NOMO-1 treated with dmso at 0.1 percent for 144 hours (cell line): ENCODE measurements around the gene TRRAP.

Experiments
- DNase-seq: peaks from one replicate; lab custom pipeline; 2025; ENCODE audit not compliant: unreplicated experiment; lab: John Stamatoyannopoulos, UW

TRRAP gene

DNA sequence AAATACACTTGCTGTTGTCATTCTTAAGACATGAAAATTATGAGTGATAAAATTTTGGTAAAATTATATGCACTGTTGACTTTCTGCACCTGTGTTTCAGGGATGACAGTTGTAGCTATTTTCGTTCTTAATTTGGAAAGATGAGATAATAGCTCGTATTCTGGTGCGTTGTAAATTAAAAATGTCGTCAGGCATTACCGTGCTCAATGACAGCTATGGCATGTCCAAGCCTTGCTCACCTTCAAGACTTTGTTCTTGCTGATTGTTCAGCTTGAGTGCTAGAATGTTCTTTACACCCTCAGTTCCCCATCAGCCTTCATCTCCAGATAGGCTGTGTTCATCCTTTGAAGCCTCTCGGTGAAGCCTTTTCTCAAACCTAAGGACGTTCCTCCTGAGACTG is 21.5 kb downstream of the TRRAP start:
- no peak for DNase-seq

GRCh38 chr7:98900815-98901214 is 22.5 kb downstream of the TRRAP start:
- DNase-seq: no peak

DNA sequence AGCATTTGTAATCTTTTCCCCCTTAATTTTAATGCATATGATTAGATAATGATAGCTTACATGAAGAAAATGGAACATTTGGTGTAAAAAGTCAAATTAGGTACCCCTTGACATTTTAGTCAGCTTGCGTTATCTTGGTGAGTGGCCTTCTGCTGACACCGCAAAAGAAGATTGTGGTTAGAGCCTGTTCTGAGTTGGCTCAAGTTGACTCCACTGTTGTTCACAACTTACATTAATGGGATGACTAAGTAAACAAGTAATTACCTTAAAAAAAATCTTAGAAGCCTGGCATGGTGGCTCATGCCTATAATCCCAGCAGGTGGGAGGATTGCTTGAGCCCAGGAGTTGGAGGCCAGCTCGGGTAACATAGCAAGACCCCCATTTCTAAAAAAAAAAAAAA is 24.2 kb downstream of the TRRAP start:
- DNase-seq: no peak

DNA sequence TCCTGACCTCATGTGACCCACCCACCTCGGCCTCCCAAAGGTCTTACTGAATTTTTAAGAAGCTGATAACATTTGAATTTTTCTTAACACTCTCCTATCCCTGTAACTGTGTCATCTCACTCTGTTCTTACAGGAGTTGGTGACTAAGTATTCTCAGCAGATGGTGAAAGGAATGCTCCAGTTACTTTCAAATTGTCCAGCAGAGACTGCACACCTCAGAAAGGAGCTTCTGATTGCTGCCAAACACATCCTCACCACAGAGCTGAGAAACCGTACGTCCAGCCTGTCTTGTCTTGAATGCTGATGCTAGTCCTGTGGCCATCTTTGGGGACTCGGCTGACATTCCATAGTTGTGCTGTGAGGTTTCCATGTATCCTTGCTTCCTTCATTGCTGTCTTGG is 24.9 kb downstream of the TRRAP start:
- DNase-seq: no peak

GRCh38 chr7:98907570-98907969 is 29.2 kb downstream of the TRRAP start:
- no peak for DNase-seq

DNA sequence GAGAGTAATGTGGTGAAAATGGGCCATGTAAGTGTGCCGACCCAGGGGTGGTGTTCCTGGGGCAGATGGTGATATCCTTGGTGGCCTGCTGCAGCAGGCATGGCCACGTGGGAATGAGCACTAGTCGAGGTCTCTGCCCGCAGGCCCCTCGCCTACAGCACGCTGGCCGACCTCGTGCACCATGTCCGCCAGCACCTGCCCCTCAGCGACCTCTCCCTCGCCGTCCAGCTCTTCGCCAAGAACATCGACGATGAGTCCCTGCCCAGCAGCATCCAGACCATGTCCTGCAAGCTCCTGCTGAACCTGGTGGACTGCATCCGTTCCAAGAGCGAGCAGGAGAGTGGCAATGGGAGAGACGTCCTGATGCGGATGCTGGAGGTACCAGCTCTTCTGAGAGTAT is 30.3 kb downstream of the TRRAP start:
- DNase-seq: no peak

- no peak for DNase-seq
Observed at GRCh38 chr7:98909487-98909886, 31.2 kb downstream of the TRRAP start.

DNA sequence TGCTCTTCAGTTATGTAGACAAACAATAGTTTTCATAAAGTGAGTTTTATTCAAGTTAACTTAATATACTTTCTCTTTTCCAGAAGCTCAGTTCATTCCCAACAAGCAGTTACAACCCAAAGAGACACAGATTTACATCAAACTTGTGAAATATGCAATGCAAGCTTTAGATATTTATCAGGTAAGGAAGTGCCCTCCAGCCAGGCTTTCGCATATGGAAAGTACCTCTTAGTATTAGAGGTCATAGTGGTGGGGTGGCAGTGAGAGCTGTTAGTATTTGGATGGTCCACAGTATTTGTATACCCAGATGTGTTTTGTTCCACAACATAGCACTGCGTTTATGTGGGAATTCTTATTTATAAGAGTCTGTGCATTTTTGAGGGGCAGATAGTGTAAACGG is 32.1 kb downstream of the TRRAP start:
- DNase-seq: no peak

DNA sequence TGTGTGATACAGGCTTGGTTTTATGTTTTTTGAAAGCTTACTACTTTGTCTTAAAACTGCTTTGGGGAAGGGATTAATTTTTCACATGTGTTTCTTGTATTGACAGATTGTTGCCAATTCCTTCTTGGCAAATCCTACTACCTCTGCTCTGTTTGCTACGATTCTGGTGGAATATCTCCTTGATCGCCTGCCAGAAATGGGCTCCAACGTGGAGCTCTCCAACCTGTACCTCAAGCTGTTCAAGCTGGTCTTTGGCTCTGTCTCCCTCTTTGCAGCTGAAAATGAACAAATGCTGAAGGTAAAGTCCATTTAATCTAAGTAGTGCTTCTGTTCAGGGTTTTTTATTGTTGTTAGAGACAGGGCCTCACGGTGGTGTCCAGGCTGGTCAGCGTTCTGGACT is 33.6 kb downstream of the TRRAP start:
- DNase-seq: no peak

DNA sequence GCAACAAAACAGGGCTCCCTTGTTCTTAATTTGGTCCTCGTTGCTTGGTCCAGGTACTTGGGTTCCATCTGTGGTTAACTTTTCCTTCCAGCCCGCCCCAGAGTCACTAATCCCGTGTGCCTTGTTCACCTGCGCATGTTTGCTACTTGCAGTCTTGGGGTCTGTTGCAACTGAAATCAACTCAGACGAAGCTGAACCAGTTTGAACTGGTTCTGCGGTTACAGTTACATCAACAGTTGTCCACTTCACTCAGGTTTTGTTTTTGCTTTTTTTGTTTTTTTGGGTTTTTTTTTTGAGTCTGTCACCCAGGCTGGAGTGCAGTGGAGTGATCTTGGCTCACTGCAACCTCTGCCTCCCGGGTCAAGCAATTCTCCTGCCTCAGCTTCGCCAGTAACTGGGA is 34.7 kb downstream of the TRRAP start:
- DNase-seq: no peak

DNA sequence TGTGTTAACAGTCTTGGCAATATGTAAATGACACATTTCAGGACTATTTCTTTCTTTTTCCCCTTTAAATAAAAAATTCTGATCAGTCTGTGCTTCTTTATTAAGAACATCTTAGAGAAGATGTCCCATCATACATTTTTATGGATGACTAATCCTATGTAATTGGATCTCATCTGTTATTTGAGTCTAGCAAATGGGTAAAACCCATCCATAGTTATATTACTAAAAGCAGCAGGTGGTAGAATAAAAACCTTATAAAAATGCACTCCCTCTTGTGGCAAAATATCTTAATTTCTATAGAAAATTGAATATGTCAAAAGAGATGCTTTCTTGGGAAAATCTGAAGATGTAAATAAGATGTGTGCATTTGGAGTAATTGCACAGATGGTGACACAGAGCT is 35.3 kb downstream of the TRRAP start:
- DNase-seq: no peak

DNA sequence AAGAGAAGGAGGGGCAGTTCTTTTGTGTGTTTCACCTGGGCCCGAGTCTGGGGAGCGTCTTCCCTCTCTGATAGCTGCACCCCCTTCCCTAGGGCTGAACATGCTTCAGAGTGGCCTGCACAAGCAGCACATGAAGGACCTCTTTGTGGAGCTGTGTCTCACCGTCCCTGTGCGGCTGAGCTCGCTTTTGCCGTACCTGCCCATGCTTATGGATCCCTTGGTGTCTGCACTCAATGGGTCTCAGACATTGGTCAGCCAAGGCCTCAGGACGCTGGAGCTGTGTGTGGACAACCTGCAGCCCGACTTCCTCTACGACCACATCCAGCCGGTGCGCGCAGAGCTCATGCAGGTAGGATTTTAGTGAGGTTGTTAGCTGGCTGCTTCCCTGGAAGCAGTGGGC is 39.0 kb downstream of the TRRAP start:
- DNase-seq: no peak

GRCh38 chr7:98921608-98922372 is 43.5 kb downstream of the TRRAP start:
- no peak for DNase-seq

GRCh38 chr7:98922392-98923187 is 44.3 kb downstream of the TRRAP start:
- no peak for DNase-seq

GRCh38 chr7:98923512-98923911 is 45.2 kb downstream of the TRRAP start:
- no peak for DNase-seq

DNA sequence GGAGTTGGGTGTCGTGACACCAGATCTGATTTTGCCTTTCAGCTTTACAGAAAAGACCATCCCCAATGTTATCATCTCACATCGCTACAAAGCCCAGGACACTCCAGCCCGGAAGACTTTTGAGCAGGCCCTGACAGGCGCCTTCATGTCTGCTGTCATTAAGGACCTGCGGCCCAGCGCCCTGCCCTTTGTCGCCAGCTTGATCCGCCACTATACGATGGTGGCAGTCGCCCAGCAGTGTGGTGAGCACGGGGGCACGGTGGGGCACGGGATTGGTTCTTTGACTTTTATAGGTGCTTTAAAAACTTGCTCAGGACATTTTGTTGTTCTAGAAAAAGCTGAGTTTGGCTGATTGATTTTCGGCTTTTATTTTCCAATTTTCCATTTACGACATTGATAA is 48.8 kb downstream of the TRRAP start:
- no peak for DNase-seq

DNA sequence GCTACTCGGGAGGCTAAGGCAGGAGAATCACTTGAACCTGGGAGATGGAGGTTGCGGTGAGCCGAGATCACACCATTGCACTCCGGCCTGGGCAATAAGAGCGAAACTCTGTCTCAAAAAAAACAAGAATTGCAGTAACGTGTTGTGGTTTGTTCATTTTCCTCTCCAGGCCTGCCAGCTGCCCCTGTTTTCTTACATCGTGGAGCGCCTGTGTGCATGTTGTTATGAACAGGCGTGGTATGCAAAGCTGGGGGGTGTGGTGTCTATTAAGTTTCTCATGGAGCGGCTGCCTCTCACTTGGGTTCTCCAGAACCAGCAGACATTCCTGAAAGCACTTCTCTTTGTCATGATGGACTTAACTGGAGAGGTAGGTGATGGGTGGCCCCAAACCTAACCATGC is 52.1 kb downstream of the TRRAP start:
- DNase-seq: no peak

DNA sequence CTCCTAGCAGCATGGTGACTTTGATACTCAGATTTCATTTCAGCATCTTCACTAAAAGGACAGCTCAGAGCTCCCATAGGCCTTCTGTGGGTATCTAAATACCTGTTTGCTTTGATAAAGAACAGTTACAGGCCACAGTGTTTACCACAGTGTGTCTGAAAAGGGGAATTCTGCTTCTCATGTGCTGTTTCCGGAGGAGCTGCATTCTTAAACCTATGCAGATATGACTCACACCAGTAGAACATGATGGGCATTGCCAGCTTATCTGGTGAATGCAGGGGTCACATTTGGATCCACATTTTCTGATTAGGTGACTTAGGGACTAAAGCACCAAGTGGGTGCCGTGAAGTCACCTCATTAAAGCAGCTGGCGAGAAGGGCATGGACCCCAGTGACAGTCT is 52.6 kb downstream of the TRRAP start:
- no peak for DNase-seq

GRCh38 chr7:98933321-98933720 is 55.0 kb downstream of the TRRAP start:
- no peak for DNase-seq

DNA sequence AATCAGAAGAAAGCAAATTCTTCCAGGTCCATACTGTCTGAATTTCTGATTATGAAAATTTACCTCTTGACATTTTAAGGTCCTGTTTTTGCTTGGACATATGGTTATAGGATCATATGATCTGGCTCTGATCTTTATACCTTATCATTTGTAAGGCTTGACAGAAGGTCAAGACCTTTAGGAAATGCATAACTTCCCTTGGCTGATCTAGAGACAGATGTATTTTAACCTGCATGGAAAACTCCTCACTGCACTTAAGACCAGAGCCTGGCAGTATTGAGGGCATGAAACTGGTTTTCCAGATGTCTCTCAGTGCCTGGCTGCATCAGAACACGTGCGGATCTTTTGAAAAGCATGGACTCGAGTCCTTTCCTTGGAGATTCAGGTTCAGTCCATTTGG is 55.9 kb downstream of the TRRAP start:
- no peak for DNase-seq

- no peak for DNase-seq
Observed at GRCh38 chr7:98935811-98936210, 57.5 kb downstream of the TRRAP start.

DNA sequence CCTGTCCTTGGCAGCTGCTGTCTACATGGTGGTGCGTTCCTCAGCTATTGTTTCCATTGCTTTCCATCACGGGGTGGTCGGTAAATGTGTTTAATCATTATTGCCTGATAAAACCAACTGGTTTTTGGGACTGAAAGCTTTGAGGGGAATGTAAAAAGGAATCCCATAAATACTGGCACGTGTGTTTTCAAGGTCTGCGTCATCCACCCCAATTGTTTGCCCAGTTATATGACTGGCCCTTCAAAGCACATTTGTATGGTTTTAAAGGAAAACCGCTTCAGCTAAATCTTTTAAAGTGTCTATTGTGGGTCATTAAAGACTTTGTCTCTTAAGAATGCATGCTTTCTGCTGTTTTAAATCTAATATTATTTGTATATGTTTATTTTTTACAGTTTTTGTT is 65.0 kb downstream of the TRRAP start:
- DNase-seq: no peak

GRCh38 chr7:98944386-98944785 is 66.1 kb downstream of the TRRAP start:
- DNase-seq: no peak
